ENCODE data around the gene MFSD8.
"Not testable (repeated sequence)": the region's sequence is repeated elsewhere in the genome, so short reads cannot be mapped to it uniquely, and the experiment has no call there.

MFSD8 gene

DNA sequence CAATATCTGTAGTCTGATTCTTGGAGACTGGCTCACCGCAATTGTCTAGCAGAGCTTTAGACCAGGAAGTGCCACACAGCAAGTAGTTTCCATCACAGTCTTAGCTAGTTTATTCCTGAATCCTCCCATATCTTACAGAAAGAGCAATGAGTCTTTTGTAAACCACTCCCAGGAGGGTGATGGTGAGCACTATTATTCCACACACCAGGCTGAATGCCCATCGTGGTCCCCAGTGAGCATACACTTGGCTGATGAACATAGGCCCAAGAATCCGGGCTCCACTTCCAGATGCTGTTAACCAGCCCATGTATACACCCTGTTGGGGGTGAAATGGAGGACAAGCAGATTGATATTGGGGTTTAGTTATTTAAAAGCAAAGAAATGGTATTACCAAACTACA is 44.5 kb downstream of the MFSD8 start:
- TF ChIP-seq CTCF (conservative IDR thresholded peaks at IDR 0.05) (no peak), ZFX (IDR thresholded peaks at IDR 0.05) (no peak)

GRCh38 chr4:127917151-127917550 is 47.8 kb downstream of the MFSD8 start:
- no peak overlapping the region for H3K27ac ChIP-seq
- TF ChIP-seq ZFX (IDR thresholded peaks at IDR 0.05) (no peak), CTCF (conservative IDR thresholded peaks at IDR 0.05) (no peak)

More for the DNA sequence above, 44.5 kb downstream of the MFSD8 start:
- no peak overlapping the region for H3K27ac ChIP-seq

DNA sequence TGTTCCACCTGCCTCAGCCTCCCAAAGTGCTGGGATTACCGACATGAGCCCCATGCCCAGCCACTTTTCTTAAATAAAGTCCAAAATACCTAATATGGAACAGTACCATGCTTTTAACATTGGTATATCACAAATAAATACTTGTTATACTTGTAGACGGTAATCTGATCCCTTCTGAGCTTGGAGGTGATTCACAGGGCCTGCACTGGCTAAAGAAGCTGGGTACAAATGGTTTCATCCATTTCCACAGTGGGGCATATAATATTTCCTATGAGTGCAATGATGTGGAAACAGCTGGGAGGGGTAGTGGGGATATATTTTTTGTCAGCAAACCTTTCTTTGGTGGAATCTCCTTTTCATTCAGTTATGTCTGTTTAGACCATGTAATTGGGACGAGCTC is 48.5 kb downstream of the MFSD8 start:
- H3K27ac ChIP-seq, result no peak overlapping the region
- TF ChIP-seq ZFX (IDR thresholded peaks at IDR 0.05) (no peak), CTCF (conservative IDR thresholded peaks at IDR 0.05) (no peak)

DNA sequence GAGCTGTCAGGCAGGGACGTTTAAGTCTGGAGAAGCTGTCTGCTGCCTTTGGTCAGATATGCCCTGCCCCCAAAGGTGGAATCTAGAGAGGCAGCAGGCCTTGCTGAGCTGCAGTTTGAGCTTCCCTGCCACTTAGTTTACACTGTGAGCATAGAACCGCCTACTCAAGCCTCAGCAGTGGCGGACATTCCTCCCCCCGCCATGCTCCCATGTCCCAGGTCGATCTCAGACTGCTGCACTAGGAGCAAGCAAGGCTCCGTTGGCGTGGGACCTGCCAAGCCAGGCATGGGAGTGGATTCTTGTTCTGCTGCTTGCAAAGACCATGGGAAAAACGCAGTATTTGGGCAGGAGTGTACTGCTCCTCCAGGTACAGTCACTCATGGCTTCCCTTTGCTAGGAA is 59.9 kb downstream of the MFSD8 start:
- H3K27ac ChIP-seq, result no peak overlapping the region
- TF ChIP-seq CTCF (conservative IDR thresholded peaks at IDR 0.05) (no peak), ZFX (IDR thresholded peaks at IDR 0.05) (no peak)

GRCh38 chr4:127899682-127900081 is 65.3 kb downstream of the MFSD8 start:
- H3K27ac ChIP-seq, result not testable (repeated sequence)

DNA sequence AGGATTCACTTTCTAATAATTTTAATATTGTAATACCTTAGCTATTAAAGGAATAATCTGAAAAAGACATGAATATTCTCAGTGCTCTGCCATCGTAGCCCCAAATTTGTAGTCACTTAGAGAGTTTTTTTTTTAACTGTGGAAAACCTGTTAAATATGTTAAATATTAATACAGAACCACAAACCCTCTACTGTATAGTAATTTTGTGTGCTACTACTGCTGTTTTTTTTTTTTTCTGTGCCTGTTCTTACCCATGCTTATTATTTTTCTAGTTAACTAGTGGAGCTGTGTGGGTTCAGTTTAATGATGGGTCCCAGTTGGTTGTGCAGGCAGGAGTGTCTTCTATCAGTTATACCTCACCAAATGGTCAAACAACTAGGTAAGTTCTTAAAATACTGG is 68.4 kb downstream of the MFSD8 start:
- TF ChIP-seq ZFX (IDR thresholded peaks at IDR 0.05) (no peak), CTCF (conservative IDR thresholded peaks at IDR 0.05) (no peak)
- no peak overlapping the region for H3K27ac ChIP-seq

GRCh38 chr4:127896069-127896468 is 68.9 kb downstream of the MFSD8 start:
- no peak overlapping the region for H3K27ac ChIP-seq
- TF ChIP-seq ZFX (IDR thresholded peaks at IDR 0.05) (no peak), CTCF (conservative IDR thresholded peaks at IDR 0.05) (no peak)

- no peak overlapping the region for H3K27ac ChIP-seq
- TF ChIP-seq CTCF (conservative IDR thresholded peaks at IDR 0.05) (no peak), ZFX (IDR thresholded peaks at IDR 0.05) (no peak)
Measured at GRCh38 chr4:127889903-127890302, 75.1 kb downstream of the MFSD8 start.
